Measurements from ENCODE around the gene DHCR24. TPM values are rescaled to one million over a fixed set of nuclear protein-coding genes. Genes with fewer than 3 reads are reported as not detected.
A peak's percentile ranks its signal among the peaks of the same experiment; 100 is the strongest.

Gene DHCR24
- total and polyA plus RNA-seq, 3 experiments from 2014 or later: 2.6 to 59.8 (median 54.6) TPM

DNA sequence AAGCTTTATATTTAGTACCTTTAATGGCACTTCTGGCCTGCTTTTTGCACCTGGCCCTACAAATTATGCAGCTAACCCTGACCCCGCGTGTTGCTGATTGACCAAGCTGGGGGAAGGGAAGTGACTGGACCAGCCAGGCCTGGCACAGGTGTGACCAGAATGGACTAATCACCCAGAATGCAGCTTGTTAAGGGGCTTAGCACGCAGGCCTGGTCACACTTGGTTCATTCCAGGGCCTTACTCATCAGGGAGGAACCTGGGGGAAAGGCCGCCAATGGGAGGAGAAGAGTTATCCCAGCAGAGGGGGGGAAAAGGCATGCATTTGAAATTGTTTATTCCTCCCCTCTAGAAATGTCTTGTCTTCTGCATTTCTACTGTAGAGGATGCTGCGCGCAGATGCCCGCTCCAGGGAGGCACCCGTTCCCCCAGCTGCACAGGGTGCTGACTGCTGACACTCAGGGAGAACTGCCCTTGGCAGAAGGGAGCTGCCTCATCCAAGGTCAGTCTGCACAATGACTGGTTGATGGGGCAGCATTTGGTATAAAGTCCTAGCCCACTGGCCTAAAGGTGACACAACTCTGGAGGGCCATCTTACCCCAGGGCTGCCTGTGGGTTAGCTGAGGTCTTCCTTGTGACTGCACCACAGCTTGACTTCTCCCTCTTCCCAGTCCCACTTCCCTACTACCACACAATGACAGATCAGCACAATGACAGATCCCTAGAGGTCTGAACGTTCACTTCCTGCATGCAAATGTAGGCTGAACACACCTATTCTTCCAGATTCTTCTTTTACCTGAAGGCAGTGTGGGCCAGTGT is 29.0 kb downstream of the DHCR24 start:
- ChIA-PET POLR2A (no interaction called here), CTCF (interaction anchor here (1.4 kb wide), 1 partner anchor 9 kb away, joined by 3 read pairs; no protein-coding TSS in a partner anchor)
- Mint-ChIP-seq H3K27ac (no peak overlapping the region), H3K9me3 (no peaks in the 10 kb centered on the region), H3K36me3 (peaks cover 0 to 9% (median 4%) of the 10 kb centered on the region in 3 donors), H3K4me3 (no peak overlapping the region), H3K27me3 (no peaks in the 10 kb centered on the region), H3K4me1 (peaks cover 0 to 5% (median 0%) of the 10 kb centered on the region in 3 donors)
- H3K27ac ChIP-seq (ENCODE audit: low read depth, low read length): no peak overlapping the region
- H3K4me3 ChIP-seq (ENCODE audit: low read length): no peak overlapping the region
- H3K27me3 ChIP-seq (ENCODE audit: insufficient read depth, low read length, poor library complexity, severe bottlenecking): no peaks in the 10 kb centered on the region
- H3K4me1 ChIP-seq (ENCODE audit: insufficient read depth, low read length): no peaks in the 10 kb centered on the region
- H3K9me3 ChIP-seq (ENCODE audit: low read length): no peaks in the 10 kb centered on the region
- peaks cover 3% of the 10 kb centered on the region for H3K36me3 ChIP-seq (ENCODE audit: insufficient read depth, low read length)
- no peak for DNase-seq

DNA sequence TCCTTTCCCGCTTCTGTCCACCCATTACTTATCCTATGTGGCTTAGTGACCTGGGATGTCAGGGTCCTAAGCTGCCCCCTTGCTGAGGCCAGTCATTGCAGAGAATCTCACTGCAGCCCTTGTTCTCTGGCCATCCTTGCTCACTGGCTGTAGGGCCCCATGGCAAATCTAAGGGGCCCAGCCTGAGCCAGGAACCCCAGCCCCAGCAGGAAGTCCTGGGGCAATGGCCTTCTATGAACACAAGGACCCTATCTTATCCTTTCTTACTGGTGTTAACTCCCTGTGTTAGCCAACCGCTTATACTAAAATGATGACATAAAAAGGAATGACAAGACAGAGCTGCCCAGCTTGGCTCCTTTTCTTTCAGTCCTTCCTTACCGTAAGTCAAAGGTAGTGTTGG is 29.9 kb downstream of the DHCR24 start:
- Mint-ChIP-seq H3K27me3 (no peaks in the 10 kb centered on the region), H3K36me3 (peaks cover 0 to 9% (median 8%) of the 10 kb centered on the region in 3 donors), H3K9me3 (no peaks in the 10 kb centered on the region), H3K27ac (peak overlapping the region in 1 of 8 donors; percentile 36), H3K4me1 (peaks cover 0 to 5% (median 0%) of the 10 kb centered on the region in 3 donors), H3K4me3 (no peak overlapping the region)
- Histone ChIP-seq H3K9me3 (ENCODE audit: low read length) (no peaks in the 10 kb centered on the region), H3K4me3 (ENCODE audit: low read length) (no peak overlapping the region), H3K27ac (ENCODE audit: low read depth, low read length) (no peak overlapping the region), H3K36me3 (ENCODE audit: insufficient read depth, low read length) (peaks cover 9% of the 10 kb centered on the region), H3K27me3 (ENCODE audit: insufficient read depth, low read length, poor library complexity, severe bottlenecking) (no peaks in the 10 kb centered on the region), H3K4me1 (ENCODE audit: insufficient read depth, low read length) (no peaks in the 10 kb centered on the region)
- ChIA-PET CTCF (interaction anchor here (1.4 kb wide), 1 partner anchor 10 kb away, joined by 3 read pairs; no protein-coding TSS in a partner anchor), POLR2A (no interaction called here)
- no peak for DNase-seq

DNA sequence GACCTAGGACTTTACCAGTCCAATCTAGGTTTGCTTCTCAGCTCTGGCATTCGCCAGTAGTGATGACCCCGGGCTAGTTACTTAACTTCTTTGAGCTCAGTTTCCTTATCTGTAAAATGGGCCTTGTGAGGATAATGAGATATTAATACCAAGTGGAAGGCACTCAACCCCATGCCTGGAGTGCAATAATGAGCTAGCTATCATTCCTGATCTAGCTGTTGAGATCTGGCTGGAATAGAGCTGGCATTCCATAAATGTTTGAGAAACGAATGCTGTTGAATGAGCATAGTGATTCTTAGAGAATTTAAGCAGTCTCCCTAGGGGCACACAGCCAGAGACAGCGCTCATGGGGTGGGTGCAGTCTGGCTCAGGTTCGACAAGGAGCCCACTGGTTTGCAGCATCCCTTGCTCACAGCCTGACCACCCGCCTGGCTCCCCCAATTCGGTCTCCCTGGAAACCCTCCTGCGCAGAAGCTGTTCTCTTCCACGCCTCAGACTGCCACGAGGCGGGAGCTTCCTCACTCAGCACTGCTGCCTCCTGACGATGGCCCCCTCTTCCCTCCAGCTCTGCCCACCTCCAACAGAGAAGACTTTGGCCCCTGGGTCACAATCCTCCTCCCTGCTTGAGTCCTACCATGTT is 32.5 kb downstream of the DHCR24 start:
- peaks cover 0 to 14% (median 5%) of the 10 kb centered on the region in 3 donors for H3K36me3 Mint-ChIP-seq
- Histone ChIP-seq H3K27me3 (ENCODE audit: insufficient read depth, low read length, poor library complexity, severe bottlenecking) (no peaks in the 10 kb centered on the region), H3K36me3 (ENCODE audit: insufficient read depth, low read length) (peaks cover 9% of the 10 kb centered on the region), H3K4me3 (ENCODE audit: low read length) (no peak overlapping the region), H3K9me3 (ENCODE audit: low read length) (no peaks in the 10 kb centered on the region), H3K27ac (ENCODE audit: low read depth, low read length) (no peak overlapping the region), H3K4me1 (ENCODE audit: insufficient read depth, low read length) (no peaks in the 10 kb centered on the region)
- no peak for DNase-seq
- no peaks in the 10 kb centered on the region for H3K4me1 Mint-ChIP-seq
- POLR2A ChIA-PET: no interaction called here
- peak overlapping the region in 1 of 8 donors; percentile 64 for H3K27ac Mint-ChIP-seq
- H3K4me3 Mint-ChIP-seq: no peak overlapping the region
- H3K27me3 Mint-ChIP-seq: no peaks in the 10 kb centered on the region
- CTCF ChIA-PET: no interaction called here
- no peaks in the 10 kb centered on the region for H3K9me3 Mint-ChIP-seq

DNA sequence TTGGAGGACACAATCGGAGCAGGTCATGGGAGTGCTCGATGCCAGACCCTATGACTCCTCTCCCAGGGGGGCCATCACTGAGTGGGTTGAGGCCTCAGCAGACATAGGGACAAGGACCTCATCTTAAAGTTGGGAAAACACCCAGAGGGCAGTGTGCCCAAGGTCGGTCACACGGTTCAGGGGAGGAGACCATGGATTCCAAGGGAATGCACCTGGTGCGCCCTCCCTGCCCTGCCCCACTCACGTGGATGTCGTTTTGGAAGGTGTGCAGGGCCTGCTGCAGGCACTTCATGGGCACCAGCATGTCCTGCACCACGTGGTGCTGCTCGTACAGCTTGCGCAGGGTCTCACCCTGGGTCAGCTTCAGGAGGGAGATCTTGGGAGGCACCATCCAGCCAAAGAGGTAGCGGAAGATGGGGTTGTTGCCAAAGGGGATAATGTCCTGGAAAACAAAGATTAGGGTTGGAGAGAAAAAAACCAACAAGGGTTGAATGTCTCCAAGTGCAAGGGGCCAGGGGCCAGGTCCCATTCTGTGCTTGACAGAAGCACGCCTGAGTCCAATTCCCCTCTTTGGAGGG is 33.1 kb downstream of the DHCR24 start:
- Histone ChIP-seq H3K36me3 (ENCODE audit: insufficient read depth, low read length) (peaks cover 9% of the 10 kb centered on the region), H3K27ac (ENCODE audit: low read depth, low read length) (no peak overlapping the region), H3K4me3 (ENCODE audit: low read length) (no peak overlapping the region), H3K4me1 (ENCODE audit: insufficient read depth, low read length) (no peaks in the 10 kb centered on the region), H3K27me3 (ENCODE audit: insufficient read depth, low read length, poor library complexity, severe bottlenecking) (no peaks in the 10 kb centered on the region), H3K9me3 (ENCODE audit: low read length) (no peaks in the 10 kb centered on the region)
- Mint-ChIP-seq H3K4me1 (no peaks in the 10 kb centered on the region), H3K9me3 (no peaks in the 10 kb centered on the region), H3K36me3 (peaks cover 0 to 14% (median 5%) of the 10 kb centered on the region in 3 donors), H3K27ac (peak overlapping the region in 2 of 8 donors; percentile 60 to 64), H3K4me3 (no peak overlapping the region), H3K27me3 (no peaks in the 10 kb centered on the region)
- ChIA-PET CTCF (no interaction called here), POLR2A (no interaction called here)
- no peak for DNase-seq

DNA sequence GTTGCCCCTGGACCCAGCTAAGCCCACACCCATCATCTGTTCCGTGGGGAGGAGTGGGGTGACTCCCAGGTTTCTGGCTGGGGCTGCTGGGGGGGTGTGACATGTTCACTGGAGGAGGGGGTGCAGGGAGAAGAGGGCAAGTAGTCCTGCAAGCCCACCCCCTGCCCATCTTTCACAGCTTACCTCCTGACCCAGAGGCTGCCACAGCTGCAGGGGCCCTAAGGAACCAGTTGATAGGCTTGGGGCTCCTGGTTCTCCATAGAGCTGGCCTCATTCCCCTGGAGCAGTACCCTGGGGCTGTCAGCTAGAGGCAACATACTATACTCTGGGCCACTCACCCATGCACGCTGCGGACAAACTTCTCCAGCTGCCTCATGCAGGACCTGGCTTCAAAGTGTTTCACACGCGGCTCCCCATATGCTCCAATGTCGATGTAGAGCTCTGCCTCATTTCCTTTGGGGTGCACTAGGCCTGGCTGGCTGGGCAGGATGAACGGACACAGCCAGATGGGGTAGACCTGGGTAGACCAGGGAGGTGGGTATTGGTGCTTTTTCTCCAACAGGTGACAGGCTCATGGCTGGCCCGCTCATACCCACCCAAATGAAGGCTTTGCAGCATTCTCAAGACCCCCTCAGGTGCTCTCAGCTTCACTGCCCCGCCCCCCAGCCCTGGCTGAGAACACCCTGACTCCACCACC is 33.8 kb downstream of the DHCR24 start:
- peaks cover 0 to 14% (median 4%) of the 10 kb centered on the region in 3 donors for H3K36me3 Mint-ChIP-seq
- no peaks in the 10 kb centered on the region for H3K4me1 Mint-ChIP-seq
- POLR2A ChIA-PET: no interaction called here

DNA sequence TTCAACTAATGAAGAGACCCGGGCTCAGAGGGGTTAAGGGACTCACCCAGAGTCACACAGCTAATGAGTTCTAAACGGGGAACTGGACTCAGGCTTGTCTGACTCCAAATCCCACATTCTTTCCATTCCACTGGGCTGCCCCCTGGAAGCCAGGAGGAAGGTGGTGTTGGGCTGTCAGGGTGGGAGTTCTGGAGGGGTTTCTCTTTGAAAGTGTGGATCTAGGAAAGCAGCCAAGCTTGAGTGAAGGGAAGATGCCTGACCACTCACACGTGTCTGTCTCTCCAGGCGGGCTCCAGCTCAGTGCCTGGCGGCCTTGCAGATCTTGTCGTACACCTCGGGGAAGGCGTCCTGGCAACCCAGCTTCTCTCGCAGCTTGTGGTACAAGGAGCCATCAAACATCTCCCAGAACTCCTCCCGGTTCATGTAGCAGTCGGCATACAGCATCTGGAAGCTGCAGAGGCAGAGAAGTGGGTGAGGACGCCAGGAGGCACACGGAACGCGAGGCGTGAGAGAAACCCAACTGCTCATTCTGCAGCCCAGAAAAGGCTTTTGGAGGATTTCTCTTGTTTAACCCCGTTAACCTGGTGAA is 35.0 kb downstream of the DHCR24 start:
- no peaks in the 10 kb centered on the region for H3K4me1 Mint-ChIP-seq
- H3K9me3 ChIP-seq (ENCODE audit: low read length): no peaks in the 10 kb centered on the region
- CTCF ChIA-PET: no interaction called here
- POLR2A ChIA-PET: no interaction called here
- H3K27ac ChIP-seq (ENCODE audit: low read depth, low read length): no peak overlapping the region
- H3K36me3 Mint-ChIP-seq: peaks cover 0 to 14% (median 4%) of the 10 kb centered on the region in 3 donors
- no peaks in the 10 kb centered on the region for H3K27me3 ChIP-seq (ENCODE audit: insufficient read depth, low read length, poor library complexity, severe bottlenecking)
- H3K4me3 ChIP-seq (ENCODE audit: low read length): no peak overlapping the region
- no peaks in the 10 kb centered on the region for H3K27me3 Mint-ChIP-seq
- no peaks in the 10 kb centered on the region for H3K9me3 Mint-ChIP-seq
- H3K36me3 ChIP-seq (ENCODE audit: insufficient read depth, low read length): peaks cover 9% of the 10 kb centered on the region
- no peaks in the 10 kb centered on the region for H3K4me1 ChIP-seq (ENCODE audit: insufficient read depth, low read length)
- H3K4me3 Mint-ChIP-seq: no peak overlapping the region
- H3K27ac Mint-ChIP-seq: peak overlapping the region in 1 of 8 donors; percentile 13
- DNase-seq: no peak

More for the DNA sequence above, 33.8 kb downstream of the DHCR24 start:
- Mint-ChIP-seq H3K27ac (peak overlapping the region in 1 of 8 donors; percentile 60), H3K4me3 (no peak overlapping the region), H3K9me3 (no peaks in the 10 kb centered on the region), H3K27me3 (no peaks in the 10 kb centered on the region)
- Histone ChIP-seq H3K4me3 (ENCODE audit: low read length) (no peak overlapping the region), H3K27me3 (ENCODE audit: insufficient read depth, low read length, poor library complexity, severe bottlenecking) (no peaks in the 10 kb centered on the region), H3K36me3 (ENCODE audit: insufficient read depth, low read length) (peaks cover 9% of the 10 kb centered on the region), H3K9me3 (ENCODE audit: low read length) (no peaks in the 10 kb centered on the region), H3K4me1 (ENCODE audit: insufficient read depth, low read length) (no peaks in the 10 kb centered on the region), H3K27ac (ENCODE audit: low read depth, low read length) (no peak overlapping the region)
- CTCF ChIA-PET: no interaction called here
- DNase-seq: no peak

DNA sequence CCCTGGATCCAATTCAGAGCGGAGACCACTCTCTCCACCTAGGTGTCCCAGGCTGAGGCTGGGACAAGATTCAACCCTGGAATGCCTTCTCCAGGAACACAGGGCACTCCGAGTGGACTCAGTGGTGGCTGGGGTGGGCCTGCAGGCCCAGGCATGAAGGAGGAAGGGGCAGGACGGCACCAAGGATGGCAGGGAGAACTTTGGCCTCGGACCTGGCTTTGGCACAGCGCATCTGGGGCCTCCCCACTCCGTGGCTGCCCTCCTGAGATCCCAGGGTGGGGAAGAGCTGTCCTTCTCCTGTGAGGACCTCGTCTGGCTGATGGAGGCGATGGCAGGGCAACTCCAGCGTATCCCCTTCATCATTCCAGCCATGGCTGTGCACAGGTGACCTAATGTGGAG is 35.6 kb downstream of the DHCR24 start:
- Mint-ChIP-seq H3K4me3 (no peak overlapping the region), H3K27ac (no peak overlapping the region), H3K4me1 (no peaks in the 10 kb centered on the region), H3K36me3 (peaks cover 0 to 14% (median 4%) of the 10 kb centered on the region in 3 donors), H3K27me3 (no peaks in the 10 kb centered on the region), H3K9me3 (no peaks in the 10 kb centered on the region)
- ChIA-PET CTCF (no interaction called here), POLR2A (no interaction called here)
- DNase-seq: no peak
- H3K4me3 ChIP-seq (ENCODE audit: low read length): no peak overlapping the region
- peaks cover 9% of the 10 kb centered on the region for H3K36me3 ChIP-seq (ENCODE audit: insufficient read depth, low read length)
- no peaks in the 10 kb centered on the region for H3K4me1 ChIP-seq (ENCODE audit: insufficient read depth, low read length)
- no peak overlapping the region for H3K27ac ChIP-seq (ENCODE audit: low read depth, low read length)
- H3K27me3 ChIP-seq (ENCODE audit: insufficient read depth, low read length, poor library complexity, severe bottlenecking): no peaks in the 10 kb centered on the region
- no peaks in the 10 kb centered on the region for H3K9me3 ChIP-seq (ENCODE audit: low read length)
